Adrenal gland (tissue), 12 donors: ENCODE results near the gene LRP2BP. TPM values are rescaled to one million over a fixed set of nuclear protein-coding genes. Genes with fewer than 3 reads are reported as not detected.

Source experiments
- DNase-seq, 7 donors: peaks; one replicate each; pipeline ENCODE4 v3.0.0-alpha.2; 2019 to 2020
- H3K27ac ChIP-seq, 5 donors: fragments of 200-600 bp; sonication (generic) in 4 of 5; 1 replicate in 3 of 5; 2 replicates in 2 of 5; pipeline versions ENCODE4 v1.5.1 to v1.8.0; 2016 to 2020; ENCODE audit warnings: mild to moderate bottlenecking in 1 of 5
- H3K27me3 ChIP-seq: fragments of 200-600 bp; 2 replicates; pipeline ENCODE4 v1.8.0; 2021
- H3K36me3 ChIP-seq, 2 donors: fragments of 200-600 bp; replicated peaks in 1 of 2; 1 replicate in 1 of 2; 2 replicates in 1 of 2; pipeline versions ENCODE4 v1.5.1 to v1.8.0; 2018 to 2022
- H3K4me1 ChIP-seq, 2 donors: fragments of 200-600 bp; replicated peaks in 1 of 2; 1 replicate in 1 of 2; 2 replicates in 1 of 2; pipeline versions ENCODE4 v1.5.1 to v1.8.0; 2018 to 2021
- H3K4me3 ChIP-seq, 4 donors: fragments of 200-600 bp; sonication (generic) in 3 of 4; one replicate each; pipeline ENCODE4 v1.5.1; 2016 to 2018
- H3K9me3 ChIP-seq, 3 donors: fragments of 200-600 bp; sonication (generic) in 1 of 3; replicated peaks in 1 of 3; 1 replicate in 2 of 3; 2 replicates in 1 of 3; pipeline versions ENCODE4 v1.5.1 to v1.8.0; 2016 to 2021
- CTCF ChIP-seq, 6 experiments: fragments of 450-650 bp in 4 of 6; fragments of 200-600 bp in 2 of 6; sonication (generic) in 1 of 6; IDR thresholded peaks; 1 replicate in 5 of 6; 2 replicates in 1 of 6; pipeline versions ENCODE4 v1.5.1 to v1.8.0; 2016 to 2021; ENCODE audit warnings: antibody characterized with exemption in 6 of 6, mild to moderate bottlenecking in 2 of 6, moderate library complexity in 1 of 6
- POLR2A ChIP-seq, 2 donors: fragments of 450-650 bp; IDR thresholded peaks; one replicate each; pipeline ENCODE4 v1.6.1; 2017; ENCODE audit warnings: antibody characterized with exemption in 2 of 2, mild to moderate bottlenecking in 2 of 2, moderate library complexity in 1 of 2
- WGBS, 4 donors: extraction: QIAGEN DNeasy Blood & Tissue Kit in 2 of 4; methylation state at CpG; one replicate each; pipeline versions ENCODE4 v1.1.5 to v1.1.7; 2013 to 2017; 5-methylcytosine and 5-hydroxymethylcytosine counted together
- intact Hi-C, 2 donors: fragments of 100-400 bp; cut with DNase I; formaldehyde crosslinking; loops; one replicate each; pipeline versions ENCODE4 v1.14.1 to v1.15.0; 2022 to 2023
- polyA plus RNA-seq, 3 donors: library from polyadenylated mRNA; stranded (reverse); fragments of 200-250 nt in 2 of 3; fragments of 350-450 nt in 1 of 3; fragmentation: Illumina TruSeq in 1 of 3; extraction: RNeasy Lipid Tissue Mini Kit (QIAGEN cat#74804) in 1 of 3; gene quantifications; one replicate each; pipeline ENCODE4 v1.2.3, GENCODE V29; 2013 to 2014
- total RNA-seq, 9 donors: library from RNA; depleted of rRNA in 4 of 9; stranded (reverse); fragments of >200 nt in 4 of 9; fragments of 120-200 nt in 1 of 9; fragmentation: NEBNext Ultra II Directional in 1 of 9; extraction: Animal tissue kit (Norgen Biotek cat#: 25700) in 1 of 9; gene quantifications; one replicate each; pipeline versions ENCODE4 v1.1.0 to v1.2.4, GENCODE V29; 2013 to 2023
- donor health status: healthy with polysubstance abuse.
- donor health status: Bipolar disorder and iron deficiency.
- donor health status: DM: yes; HTN: yes; CAD: no.
- donor health status: DM: no; HTN: no; CAD: no.
- donor health status: DM: no; HTN: no; CAD: no.
- donor health status: DM: yes; HTN: yes; CAD: no.

Gene LRP2BP
- total and polyA plus RNA-seq, 12 donors = 0.14 to 1.8 (median 0.89) TPM; not detected in 1

GRCh38 chr4:185424905-185425646 lies 29.4 kb upstream of the LRP2BP start:
- H3K36me3 ChIP-seq = peaks cover 0 to 1% of the 10 kb centered on the region in 2 donors
- no peaks in the 10 kb centered on the region for H3K9me3 ChIP-seq
- DNase-seq = peak in 1 of 7 donors; percentile 7
- H3K27me3 ChIP-seq = no peaks in the 10 kb centered on the region
- 15 to 16% (median 15%) methylated on average over 11 to 13 of the region's 13 CpGs for WGBS, 4 donors
- H3K4me1 ChIP-seq = peaks cover 8 to 36% of the 10 kb centered on the region in 2 donors
- intact Hi-C loops = loop anchor here in 1 of 2 donors (10.0 kb wide), 1 partner anchor 170 kb away; no protein-coding TSS in a partner anchor
- peak overlapping the region; percentile 72 to 77 (median 76) for H3K4me3 ChIP-seq
- TF ChIP-seq CTCF (IDR thresholded peaks at IDR 0.05) (no peak), POLR2A (IDR thresholded peaks at IDR 0.05) (no peak)
- H3K27ac ChIP-seq = peak overlapping the region; percentile 64 to 97 (median 93)

GRCh38 chr4:185421366-185422124 lies 25.8 kb upstream of the LRP2BP start:
- peak in 2 of 7 donors; percentile 17 to 26 for DNase-seq
- 42 to 54% (median 47%) methylated on average over 2 of the region's 2 CpGs for WGBS, 4 donors
- Histone ChIP-seq H3K27me3 (no peaks in the 10 kb centered on the region), H3K9me3 (no peaks in the 10 kb centered on the region), H3K4me3 (no peak overlapping the region), H3K36me3 (peaks cover 0 to 15% of the 10 kb centered on the region in 2 donors), H3K27ac (peak overlapping the region in 2 of 5 donors; percentile 25 to 70), H3K4me1 (peaks cover 8 to 36% of the 10 kb centered on the region in 2 donors)
- intact Hi-C loops = loop anchor here in 1 of 2 donors (10.0 kb wide), 1 partner anchor 173 kb away; no protein-coding TSS in a partner anchor
- TF ChIP-seq CTCF (IDR thresholded peaks at IDR 0.05) (no peak), POLR2A (IDR thresholded peaks at IDR 0.05) (no peak)

GRCh38 chr4:185416955-185417354 lies 21.2 kb upstream of the LRP2BP start:
- Histone ChIP-seq H3K36me3 (peaks cover 0 to 36% of the 10 kb centered on the region in 2 donors), H3K9me3 (no peaks in the 10 kb centered on the region), H3K27me3 (no peaks in the 10 kb centered on the region), H3K4me3 (no peak overlapping the region), H3K27ac (no peak overlapping the region), H3K4me1 (peaks cover 8 to 9% of the 10 kb centered on the region in 2 donors)
- no peak for DNase-seq
- intact Hi-C loops = no loop called here
- TF ChIP-seq CTCF (IDR thresholded peaks at IDR 0.05) (no peak), POLR2A (IDR thresholded peaks at IDR 0.05) (no peak)

- WGBS, 4 donors = 88 to 93% (median 91%) methylated on average over 5 of the region's 5 CpGs
- no peaks in the 10 kb centered on the region for H3K4me1 ChIP-seq
Measured at GRCh38 chr4:185412412-185412811, 16.7 kb upstream of the LRP2BP start.

More at GRCh38 chr4:185412412-185412811, 16.7 kb upstream of the LRP2BP start:
- H3K27ac ChIP-seq = peak overlapping the region in 1 of 5 donors; percentile 7
- TF ChIP-seq POLR2A (IDR thresholded peaks at IDR 0.05) = no peak
- H3K9me3 ChIP-seq = no peaks in the 10 kb centered on the region
- H3K36me3 ChIP-seq = peaks cover 0 to 31% of the 10 kb centered on the region in 2 donors
- H3K27me3 ChIP-seq = no peaks in the 10 kb centered on the region
- intact Hi-C loops = no loop called here
- no peak for DNase-seq
- H3K4me3 ChIP-seq = no peak overlapping the region
